Keratinocyte (primary cell): Measurements from ENCODE around the gene TTLL8. TPM values are rescaled to one million over a fixed set of nuclear protein-coding genes. Genes with fewer than 3 reads are reported as not detected.
A peak's percentile ranks its signal among the peaks of the same experiment; 100 is the strongest.

Experiments used
- DNase-seq: peaks from one replicate; pipeline ENCODE4 v3.0.0-alpha.2; 2011; ENCODE audit warnings: low read depth, missing footprints, low spot score
- FAIRE-seq: peaks from 2 replicates; lab custom pipeline; 2011; peaks lifted over from hg19 to GRCh38; lab: Jason Lieb, UNC
- H2AFZ ChIP-seq: 2 replicates; pipeline ENCODE4 v1.6.0; 2012; ENCODE audit warnings: low read length, control low read depth, inconsistent platforms; ENCODE audit not compliant: control insufficient read depth
- H3K27ac ChIP-seq: 2 replicates; pipeline ENCODE4 v1.5.1; 2011; ENCODE audit warnings: low read length; ENCODE audit not compliant: control insufficient read depth, insufficient read depth
- H3K27me3 ChIP-seq: 3 replicates; pipeline ENCODE4 v1.6.0; 2011; ENCODE audit warnings: low read length; ENCODE audit not compliant: control insufficient read depth, insufficient read depth; ENCODE audit errors: extremely low read depth
- H3K36me3 ChIP-seq, 2 experiments: 2 replicates in 1 of 2; 3 replicates in 1 of 2; pipeline ENCODE4 v1.5.1; 2011; ENCODE audit warnings: low read length in 2 of 2, mild to moderate bottlenecking in 1 of 2; ENCODE audit not compliant: control insufficient read depth in 2 of 2, insufficient read depth in 2 of 2; ENCODE audit errors: extremely low read depth in 1 of 2
- H3K4me1 ChIP-seq: 3 replicates; pipeline ENCODE4 v1.5.1; 2011; ENCODE audit warnings: low read length; ENCODE audit not compliant: control insufficient read depth, insufficient read depth; ENCODE audit errors: extremely low read depth
- H3K4me2 ChIP-seq: 3 replicates; pipeline ENCODE4 v1.6.0; 2011; ENCODE audit warnings: low read depth, low read length; ENCODE audit not compliant: control insufficient read depth, insufficient read depth; ENCODE audit errors: extremely low read depth
- H3K4me3 ChIP-seq, 3 experiments: fragments of 200-600 bp in 1 of 3; sonication (generic) in 1 of 3; 2 replicates in 2 of 3; 3 replicates in 1 of 3; pipeline ENCODE4 v1.5.1; 2011 to 2016; ENCODE audit warnings: low read length in 3 of 3, mild to moderate bottlenecking in 3 of 3, control low read depth in 2 of 3, inconsistent platforms in 1 of 3, low read depth in 1 of 3, mixed read lengths in 1 of 3, mixed run types in 1 of 3, moderate library complexity in 1 of 3; ENCODE audit not compliant: control insufficient read depth in 2 of 3, insufficient read depth in 2 of 3; ENCODE audit errors: extremely low read depth in 1 of 3
- H3K79me2 ChIP-seq: 2 replicates; pipeline ENCODE4 v1.6.0; 2012; ENCODE audit warnings: low read length; ENCODE audit not compliant: control insufficient read depth, insufficient read depth
- H3K9ac ChIP-seq: 3 replicates; pipeline ENCODE4 v1.6.0; 2011; ENCODE audit warnings: low read length; ENCODE audit not compliant: control insufficient read depth, insufficient read depth; ENCODE audit errors: extremely low read depth
- H3K9me1 ChIP-seq: 3 replicates; pipeline ENCODE4 v1.6.0; 2011; ENCODE audit warnings: low read length; ENCODE audit not compliant: control insufficient read depth, insufficient read depth; ENCODE audit errors: extremely low read depth
- H3K9me3 ChIP-seq: 2 replicates; pipeline ENCODE4 v1.5.1; 2012; ENCODE audit warnings: low read depth, low read length; ENCODE audit not compliant: control insufficient read depth
- H4K20me1 ChIP-seq: 3 replicates; pipeline ENCODE4 v1.6.0; 2011; ENCODE audit warnings: low read length; ENCODE audit not compliant: control insufficient read depth, insufficient read depth; ENCODE audit errors: extremely low read depth
- EZH2 ChIP-seq: IDR thresholded peaks from one replicate; pipeline ENCODE4 v1.6.1; 2012; ENCODE audit warnings: inconsistent platforms, mild to moderate bottlenecking, low read length, moderate library complexity
- dilution Hi-C: fragments of 300-500 bp; cut with MboI; formaldehyde crosslinking; loops from one replicate; pipeline ENCODE4 v1.7.0; 2020; ENCODE audit warnings: low sequenced_read_pairs; ENCODE audit not compliant: extremely low pct_ligation_motif_present
- polyA plus RNA-seq, 5 experiments: library from polyadenylated mRNA; depleted of rRNA in 3 of 5; stranded (reverse) in 3 of 5; stranded (forward) in 1 of 5; unstranded in 1 of 5; fragments of >200 nt; gene quantifications; 1 replicate in 1 of 5; 2 replicates in 3 of 5; 3 replicates in 1 of 5; pipeline versions ENCODE4 v1.2.1 to v1.2.3, GENCODE V29; 2011 to 2012; ENCODE audit warnings: missing spikeins in 2 of 5, low read depth in 1 of 5, low replicate concordance in 1 of 5
- TF ChIP-seq, protein P1 (sequence below), 3 experiments: IDR thresholded peaks in 1 of 3; conservative IDR thresholded peaks in 1 of 3; optimal IDR thresholded peaks in 1 of 3; 2 replicates in 2 of 3; 3 replicates in 1 of 3; pipeline versions ENCODE3 to v1.5.1; 2011; ENCODE audit warnings: low read length in 3 of 3, mild to moderate bottlenecking in 3 of 3, moderate library complexity in 2 of 3, control low read depth in 1 of 3, inconsistent platforms in 1 of 3; ENCODE audit not compliant: insufficient read depth in 2 of 3; ENCODE audit errors: extremely low read depth in 1 of 3

TTLL8 gene
- polyA plus RNA-seq, 1 donor (not counting 4 experiments of a cell fraction or from before 2014, with no cell fraction given): not detected

DNA sequence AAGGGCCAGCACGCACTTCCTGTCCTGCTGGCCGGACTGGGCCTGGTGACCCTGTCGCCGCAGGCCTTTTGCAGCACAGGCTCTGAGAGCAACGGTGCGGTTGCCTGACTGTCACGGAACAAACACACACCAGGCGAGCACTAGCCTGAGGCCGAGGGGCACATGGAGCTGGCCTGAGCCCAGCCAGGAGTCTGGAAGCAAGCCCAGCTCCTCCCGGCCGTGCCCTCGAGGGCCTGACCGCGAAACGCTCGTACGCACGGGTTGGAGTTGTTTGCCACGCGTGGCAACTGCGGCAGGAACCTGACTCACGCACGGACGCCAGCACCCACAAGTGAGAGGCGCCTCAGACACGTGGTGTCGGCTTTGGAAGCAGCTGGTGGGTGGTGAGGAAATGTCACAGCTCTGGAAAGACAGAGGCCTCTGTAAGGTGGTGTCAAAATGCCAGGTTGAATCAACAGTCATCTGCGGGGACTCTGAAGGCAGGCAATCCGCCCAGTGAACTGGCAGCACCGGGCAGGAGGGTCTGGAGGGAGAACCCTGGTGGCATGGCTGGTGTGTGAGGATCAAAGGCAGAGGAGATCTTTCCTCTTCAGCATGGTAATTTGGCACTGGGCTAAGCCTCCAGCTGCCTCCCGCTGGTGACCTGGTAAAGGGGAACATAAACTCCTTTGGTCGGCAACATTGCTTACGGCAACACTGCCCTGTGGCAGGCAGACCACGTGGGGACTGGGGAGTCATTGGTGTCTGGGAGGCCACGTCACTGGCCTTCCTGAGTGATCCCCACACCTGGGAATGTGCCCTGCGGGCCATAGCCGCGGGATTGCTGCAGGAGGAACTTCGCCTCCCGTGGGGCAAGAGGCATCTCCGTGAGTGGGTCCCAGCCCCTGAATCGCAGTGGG lies 30.2 kb downstream of the TTLL8 start:
- H3K4me1 ChIP-seq: peaks cover 8% of the 10 kb centered on the region
- no peaks in the 10 kb centered on the region for H3K79me2 ChIP-seq
- no peak overlapping the region for H3K4me3 ChIP-seq
- H4K20me1 ChIP-seq: no peaks in the 10 kb centered on the region
- no peak overlapping the region for H3K27ac ChIP-seq
- no peaks in the 10 kb centered on the region for H3K9me3 ChIP-seq
- H3K9ac ChIP-seq: no peak overlapping the region
- H3K36me3 ChIP-seq: no peaks in the 10 kb centered on the region
- no peak overlapping the region for H2AFZ ChIP-seq
- DNase-seq (peak; percentile 26), FAIRE-seq (no peak)
- H3K27me3 ChIP-seq: peaks cover 11% of the 10 kb centered on the region
- dilution Hi-C loops: no loop called here
- no peaks in the 10 kb centered on the region for H3K9me1 ChIP-seq
- peak overlapping the region; percentile 16 for H3K4me2 ChIP-seq
- TF ChIP-seq, protein P1, sequence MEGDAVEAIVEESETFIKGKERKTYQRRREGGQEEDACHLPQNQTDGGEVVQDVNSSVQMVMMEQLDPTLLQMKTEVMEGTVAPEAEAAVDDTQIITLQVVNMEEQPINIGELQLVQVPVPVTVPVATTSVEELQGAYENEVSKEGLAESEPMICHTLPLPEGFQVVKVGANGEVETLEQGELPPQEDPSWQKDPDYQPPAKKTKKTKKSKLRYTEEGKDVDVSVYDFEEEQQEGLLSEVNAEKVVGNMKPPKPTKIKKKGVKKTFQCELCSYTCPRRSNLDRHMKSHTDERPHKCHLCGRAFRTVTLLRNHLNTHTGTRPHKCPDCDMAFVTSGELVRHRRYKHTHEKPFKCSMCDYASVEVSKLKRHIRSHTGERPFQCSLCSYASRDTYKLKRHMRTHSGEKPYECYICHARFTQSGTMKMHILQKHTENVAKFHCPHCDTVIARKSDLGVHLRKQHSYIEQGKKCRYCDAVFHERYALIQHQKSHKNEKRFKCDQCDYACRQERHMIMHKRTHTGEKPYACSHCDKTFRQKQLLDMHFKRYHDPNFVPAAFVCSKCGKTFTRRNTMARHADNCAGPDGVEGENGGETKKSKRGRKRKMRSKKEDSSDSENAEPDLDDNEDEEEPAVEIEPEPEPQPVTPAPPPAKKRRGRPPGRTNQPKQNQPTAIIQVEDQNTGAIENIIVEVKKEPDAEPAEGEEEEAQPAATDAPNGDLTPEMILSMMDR (optimal IDR thresholded peaks at IDR 0.05 in 1 of 3, IDR thresholded peaks at IDR 0.05 in 1 of 3, conservative IDR thresholded peaks at IDR 0.05 in 1 of 3; ENCODE audit: extremely low read depth in 1 of 3, insufficient read depth in 2 of 3, low read length in 3 of 3): peak in 1 of 3 experiments; percentile 17
- no peak for TF ChIP-seq EZH2

DNA sequence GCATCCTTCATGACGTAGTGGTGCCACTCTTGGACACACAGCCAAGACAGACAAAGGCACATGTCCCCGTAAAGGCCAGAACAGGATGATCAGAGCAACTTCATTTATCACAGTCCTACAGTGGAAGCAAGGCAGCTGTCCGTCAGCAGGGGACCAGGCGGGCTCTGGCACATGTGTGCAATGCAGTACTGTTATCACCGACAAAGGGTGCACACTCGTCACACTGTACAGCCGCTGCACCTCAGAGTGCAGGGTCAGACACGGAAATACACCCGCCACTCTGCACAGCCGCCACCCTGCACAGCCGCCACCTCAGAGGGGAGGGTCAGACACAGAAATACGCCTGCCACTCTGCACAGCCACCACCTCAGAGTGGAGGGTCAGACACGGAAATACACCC lies 32.1 kb downstream of the TTLL8 start:
- Histone ChIP-seq H4K20me1 (no peaks in the 10 kb centered on the region), H3K79me2 (no peaks in the 10 kb centered on the region), H3K9me1 (no peaks in the 10 kb centered on the region), H3K27me3 (peaks cover 11% of the 10 kb centered on the region), H3K4me2 (no peak overlapping the region), H3K4me1 (peaks cover 8% of the 10 kb centered on the region), H3K4me3 (no peak overlapping the region), H3K36me3 (no peaks in the 10 kb centered on the region), H3K9ac (no peak overlapping the region), H3K9me3 (no peaks in the 10 kb centered on the region), H2AFZ (no peak overlapping the region), H3K27ac (no peak overlapping the region)
- no peak for TF ChIP-seq EZH2
- TF ChIP-seq, protein P1 (optimal IDR thresholded peaks at IDR 0.05 in 1 of 3, IDR thresholded peaks at IDR 0.05 in 1 of 3, conservative IDR thresholded peaks at IDR 0.05 in 1 of 3; ENCODE audit: extremely low read depth in 1 of 3, insufficient read depth in 2 of 3, low read length in 3 of 3): no peak
- DNase-seq: no peak
- no peak for FAIRE-seq
- dilution Hi-C loops: no loop called here
